Fibroblast of villous mesenchyme (primary cell): Measurements from ENCODE around the gene BLOC1S5. TPM values are rescaled to one million over a fixed set of nuclear protein-coding genes. Genes with fewer than 3 reads are reported as not detected.

Source experiments
- DNase-seq: peaks from one replicate; pipeline ENCODE4 v3.0.0-alpha.2; 2010; ENCODE audit warnings: low read depth
- H3K4me3 ChIP-seq: 2 replicates; pipeline ENCODE4 v1.5.1; 2011; ENCODE audit warnings: low read depth, mild to moderate bottlenecking, low read length
- total RNA-seq: library from RNA; depleted of rRNA; stranded (reverse); fragments of >200 nt; gene quantifications from 2 replicates; pipeline ENCODE4 v1.2.3, GENCODE V29; 2012
- TF ChIP-seq, protein P1 (sequence below): IDR thresholded peaks from 2 replicates; pipeline ENCODE4 v1.5.1; 2012; ENCODE audit warnings: low read depth, mild to moderate bottlenecking, low read length; ENCODE audit not compliant: insufficient read depth

The BLOC1S5 gene
- total RNA-seq, 1 donor: 11.2 TPM

DNA sequence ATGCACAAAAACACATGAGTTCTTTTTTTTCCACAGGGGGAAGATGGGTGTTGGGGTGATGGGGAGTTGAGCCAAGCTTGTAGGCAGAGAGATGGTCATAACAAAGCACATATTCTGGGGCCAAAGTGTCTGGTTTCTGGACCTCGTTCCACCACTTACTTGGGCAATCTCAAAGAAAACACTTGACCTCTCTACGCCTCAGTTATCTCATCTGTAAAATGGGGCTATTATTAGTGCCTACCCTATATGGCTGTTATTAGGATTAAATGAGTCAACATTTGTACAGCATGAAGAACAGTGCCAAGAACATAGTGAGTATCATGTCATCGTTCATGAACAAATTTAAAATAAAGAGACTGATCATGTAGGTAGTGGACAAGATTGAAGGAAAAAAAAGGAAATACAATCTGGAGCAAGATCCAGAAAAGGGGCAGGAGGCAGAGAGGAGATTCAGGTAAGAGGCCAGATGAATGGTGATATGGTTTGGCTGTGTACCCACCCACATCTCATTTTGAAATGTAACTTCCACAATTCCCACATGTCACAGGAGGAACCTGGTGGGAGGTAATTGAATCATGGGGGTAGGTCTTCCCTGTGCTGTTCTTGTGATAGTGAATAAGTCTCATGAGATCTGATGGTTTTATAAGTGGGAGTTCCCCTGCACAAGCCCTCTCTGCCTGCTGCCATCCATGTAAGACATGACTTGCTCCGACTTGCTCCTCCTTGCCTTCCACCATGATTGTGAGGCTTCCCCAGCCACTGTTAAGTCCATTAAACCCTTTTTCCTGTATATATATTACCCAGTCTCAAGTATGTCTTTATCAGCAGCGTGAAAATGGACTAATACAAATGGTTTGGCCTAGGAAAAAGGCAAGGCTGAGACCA, 23.9 kb upstream of the BLOC1S5 start:
- DNase-seq: no peak
- no peak overlapping the region for H3K4me3 ChIP-seq
- TF ChIP-seq, protein P1, sequence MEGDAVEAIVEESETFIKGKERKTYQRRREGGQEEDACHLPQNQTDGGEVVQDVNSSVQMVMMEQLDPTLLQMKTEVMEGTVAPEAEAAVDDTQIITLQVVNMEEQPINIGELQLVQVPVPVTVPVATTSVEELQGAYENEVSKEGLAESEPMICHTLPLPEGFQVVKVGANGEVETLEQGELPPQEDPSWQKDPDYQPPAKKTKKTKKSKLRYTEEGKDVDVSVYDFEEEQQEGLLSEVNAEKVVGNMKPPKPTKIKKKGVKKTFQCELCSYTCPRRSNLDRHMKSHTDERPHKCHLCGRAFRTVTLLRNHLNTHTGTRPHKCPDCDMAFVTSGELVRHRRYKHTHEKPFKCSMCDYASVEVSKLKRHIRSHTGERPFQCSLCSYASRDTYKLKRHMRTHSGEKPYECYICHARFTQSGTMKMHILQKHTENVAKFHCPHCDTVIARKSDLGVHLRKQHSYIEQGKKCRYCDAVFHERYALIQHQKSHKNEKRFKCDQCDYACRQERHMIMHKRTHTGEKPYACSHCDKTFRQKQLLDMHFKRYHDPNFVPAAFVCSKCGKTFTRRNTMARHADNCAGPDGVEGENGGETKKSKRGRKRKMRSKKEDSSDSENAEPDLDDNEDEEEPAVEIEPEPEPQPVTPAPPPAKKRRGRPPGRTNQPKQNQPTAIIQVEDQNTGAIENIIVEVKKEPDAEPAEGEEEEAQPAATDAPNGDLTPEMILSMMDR: no peak

GRCh38 chr6:8086755-8087306, 22.6 kb upstream of the BLOC1S5 start:
- TF ChIP-seq, protein P1: no peak
- H3K4me3 ChIP-seq: no peak overlapping the region
- DNase-seq: no peak

DNA sequence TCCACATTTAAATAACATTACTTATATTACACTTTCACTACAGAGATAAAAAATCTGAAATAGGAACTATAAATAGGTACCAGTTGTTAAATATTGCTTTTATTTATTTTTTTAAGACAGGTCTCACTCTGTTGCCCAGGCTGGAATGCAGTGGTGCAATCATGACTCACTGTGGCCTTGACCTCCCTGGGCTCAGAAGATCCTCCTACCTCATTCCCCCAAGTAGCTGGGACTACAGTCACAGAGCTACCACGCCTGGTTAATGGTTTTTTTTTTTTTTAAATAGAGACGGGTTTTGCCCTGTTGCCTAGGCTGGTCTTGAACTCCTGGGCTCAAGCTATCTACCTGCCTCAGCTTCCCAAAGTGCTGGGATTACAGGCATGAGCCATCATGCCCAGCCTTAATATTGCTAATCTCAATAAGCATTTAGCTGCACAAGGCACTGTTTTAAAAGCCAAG, 20.9 kb upstream of the BLOC1S5 start:
- peak; percentile 92 for DNase-seq
- H3K4me3 ChIP-seq: no peak overlapping the region

GRCh38 chr6:8084586-8084985, 20.4 kb upstream of the BLOC1S5 start:
- TF ChIP-seq, protein P1: no peak
- H3K4me3 ChIP-seq: no peak overlapping the region
- DNase-seq: peak; percentile 42

More for the DNA sequence above, 20.9 kb upstream of the BLOC1S5 start:
- TF ChIP-seq, protein P1: no peak

DNA sequence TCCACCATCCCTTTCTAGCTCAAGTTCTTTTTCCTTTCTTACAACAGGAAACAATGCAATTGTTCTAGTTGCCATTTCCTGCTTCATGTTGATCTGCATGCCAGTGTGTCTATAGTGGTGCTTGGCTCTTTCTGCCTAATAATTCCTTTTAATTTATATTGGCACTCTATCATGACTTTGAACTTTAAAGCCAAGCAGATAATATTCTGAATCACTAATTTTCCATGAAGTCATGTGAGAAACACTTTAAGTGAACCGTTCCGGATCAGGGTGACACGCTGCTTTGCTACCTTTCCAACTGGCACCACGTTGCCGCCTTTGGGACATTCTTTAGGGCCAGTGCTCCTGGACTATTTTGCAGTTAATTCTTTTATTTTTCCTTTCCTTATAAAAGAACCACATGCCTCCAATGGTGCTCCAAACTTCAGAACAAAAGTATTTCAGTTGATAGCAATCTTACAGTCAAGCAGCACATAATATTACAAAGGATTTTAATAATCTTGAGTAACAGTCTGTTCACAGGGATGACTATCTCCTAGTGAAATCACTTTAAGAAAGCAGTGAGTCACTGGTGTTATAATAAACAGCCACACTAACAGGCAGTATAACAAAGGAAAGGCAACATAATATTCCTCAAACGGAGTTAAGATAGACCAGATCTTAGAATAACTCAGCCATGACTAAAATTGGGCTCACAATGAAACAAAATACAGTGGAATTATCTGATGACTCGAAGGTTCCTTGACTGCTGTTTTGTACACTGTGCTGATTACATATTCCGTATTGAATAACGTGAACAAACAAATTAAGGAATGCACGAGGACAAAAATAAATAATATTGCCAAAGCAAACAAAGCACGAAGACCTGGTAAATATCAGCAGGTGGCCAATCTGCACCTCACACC, 19.0 kb upstream of the BLOC1S5 start:
- DNase-seq: peak; percentile 87
- TF ChIP-seq, protein P1: no peak
- no peak overlapping the region for H3K4me3 ChIP-seq

GRCh38 chr6:8082572-8082953, 18.4 kb upstream of the BLOC1S5 start:
- TF ChIP-seq, protein P1: no peak
- DNase-seq: no peak
- H3K4me3 ChIP-seq: no peak overlapping the region
